ENCODE data around the gene NRF1.

Gene NRF1

GRCh38 chr7:129804111-129804889 lies 192.8 kb downstream of the NRF1 start:
- no peak for DNase-seq

GRCh38 chr7:129804890-129805719 lies 193.6 kb downstream of the NRF1 start:
- DNase-seq: no peak

All from NK-92 treated with Interleukin-12 subunit alpha and Interleukin-12 subunit beta, amount 100 ng/mL, for 24 hours (cell line).